Kidney epithelial cell (primary cell): ENCODE results near the gene MAD1L1. TPM values are rescaled to one million over a fixed set of nuclear protein-coding genes. Genes with fewer than 3 reads are reported as not detected.

Experiments
- DNase-seq: peaks from one replicate; pipeline ENCODE4 v3.0.0-alpha.2; 2010; ENCODE audit warnings: low read depth
- H3K27me3 ChIP-seq: 2 replicates; pipeline ENCODE4 v1.6.0; 2011; ENCODE audit warnings: low read length; ENCODE audit not compliant: control insufficient read depth, insufficient read depth
- H3K36me3 ChIP-seq: 2 replicates; pipeline ENCODE4 v1.5.1; 2011; ENCODE audit warnings: low read length; ENCODE audit not compliant: control insufficient read depth, insufficient read depth
- H3K4me3 ChIP-seq: 2 replicates; pipeline ENCODE4 v1.5.1; 2011; ENCODE audit warnings: low read depth, mild to moderate bottlenecking, control low read depth, low read length
- total RNA-seq: library from RNA; depleted of rRNA; stranded (reverse); fragments of >200 nt; gene quantifications from 2 replicates; pipeline ENCODE4 v1.2.3, GENCODE V29; 2015
- TF ChIP-seq, protein P1 (sequence below): IDR thresholded peaks from 2 replicates; pipeline ENCODE4 v1.5.1; 2011; ENCODE audit warnings: mild to moderate bottlenecking, moderate library complexity, low read length, control low read depth, inconsistent platforms; ENCODE audit not compliant: insufficient read depth, poor library complexity, severe bottlenecking

Gene MAD1L1
- total RNA-seq, 1 donor from 2014 or later, result 61.2 TPM

DNA sequence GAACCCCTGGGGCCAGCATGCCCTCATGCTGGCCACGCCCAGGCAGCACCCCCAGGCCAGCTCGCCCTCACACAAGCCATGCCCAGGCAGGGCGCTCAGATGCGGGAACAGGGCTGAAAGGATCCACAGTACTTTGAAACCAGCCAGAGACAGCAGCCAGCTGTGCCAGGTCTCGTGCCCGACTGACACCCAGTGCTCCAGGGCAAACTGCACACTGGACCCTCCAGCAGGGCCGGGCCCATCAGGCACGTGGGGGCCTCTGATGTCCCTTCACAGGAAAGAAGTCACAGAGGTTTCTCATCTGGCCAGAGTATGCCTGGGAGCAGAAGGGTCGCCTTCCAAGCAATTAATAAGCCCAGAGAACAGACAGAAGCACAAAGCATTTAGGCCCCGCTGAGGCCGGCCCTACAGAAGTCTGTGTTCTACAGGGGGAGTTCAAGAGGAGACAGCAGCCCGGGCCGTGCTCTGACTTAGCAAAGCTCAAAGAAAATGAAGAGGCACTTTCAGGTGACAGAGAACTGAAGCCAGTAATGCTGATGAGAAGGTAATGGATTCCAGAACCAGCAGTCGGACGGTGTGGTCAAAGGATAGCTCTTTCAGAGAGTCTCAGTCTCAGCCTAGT is 21.4 kb downstream of the MAD1L1 start:
- TF ChIP-seq, protein P1, sequence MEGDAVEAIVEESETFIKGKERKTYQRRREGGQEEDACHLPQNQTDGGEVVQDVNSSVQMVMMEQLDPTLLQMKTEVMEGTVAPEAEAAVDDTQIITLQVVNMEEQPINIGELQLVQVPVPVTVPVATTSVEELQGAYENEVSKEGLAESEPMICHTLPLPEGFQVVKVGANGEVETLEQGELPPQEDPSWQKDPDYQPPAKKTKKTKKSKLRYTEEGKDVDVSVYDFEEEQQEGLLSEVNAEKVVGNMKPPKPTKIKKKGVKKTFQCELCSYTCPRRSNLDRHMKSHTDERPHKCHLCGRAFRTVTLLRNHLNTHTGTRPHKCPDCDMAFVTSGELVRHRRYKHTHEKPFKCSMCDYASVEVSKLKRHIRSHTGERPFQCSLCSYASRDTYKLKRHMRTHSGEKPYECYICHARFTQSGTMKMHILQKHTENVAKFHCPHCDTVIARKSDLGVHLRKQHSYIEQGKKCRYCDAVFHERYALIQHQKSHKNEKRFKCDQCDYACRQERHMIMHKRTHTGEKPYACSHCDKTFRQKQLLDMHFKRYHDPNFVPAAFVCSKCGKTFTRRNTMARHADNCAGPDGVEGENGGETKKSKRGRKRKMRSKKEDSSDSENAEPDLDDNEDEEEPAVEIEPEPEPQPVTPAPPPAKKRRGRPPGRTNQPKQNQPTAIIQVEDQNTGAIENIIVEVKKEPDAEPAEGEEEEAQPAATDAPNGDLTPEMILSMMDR, result no peak
- no peak for DNase-seq
- Histone ChIP-seq H3K4me3 (no peak overlapping the region), H3K36me3 (peaks cover 5% of the 10 kb centered on the region), H3K27me3 (no peaks in the 10 kb centered on the region)

DNA sequence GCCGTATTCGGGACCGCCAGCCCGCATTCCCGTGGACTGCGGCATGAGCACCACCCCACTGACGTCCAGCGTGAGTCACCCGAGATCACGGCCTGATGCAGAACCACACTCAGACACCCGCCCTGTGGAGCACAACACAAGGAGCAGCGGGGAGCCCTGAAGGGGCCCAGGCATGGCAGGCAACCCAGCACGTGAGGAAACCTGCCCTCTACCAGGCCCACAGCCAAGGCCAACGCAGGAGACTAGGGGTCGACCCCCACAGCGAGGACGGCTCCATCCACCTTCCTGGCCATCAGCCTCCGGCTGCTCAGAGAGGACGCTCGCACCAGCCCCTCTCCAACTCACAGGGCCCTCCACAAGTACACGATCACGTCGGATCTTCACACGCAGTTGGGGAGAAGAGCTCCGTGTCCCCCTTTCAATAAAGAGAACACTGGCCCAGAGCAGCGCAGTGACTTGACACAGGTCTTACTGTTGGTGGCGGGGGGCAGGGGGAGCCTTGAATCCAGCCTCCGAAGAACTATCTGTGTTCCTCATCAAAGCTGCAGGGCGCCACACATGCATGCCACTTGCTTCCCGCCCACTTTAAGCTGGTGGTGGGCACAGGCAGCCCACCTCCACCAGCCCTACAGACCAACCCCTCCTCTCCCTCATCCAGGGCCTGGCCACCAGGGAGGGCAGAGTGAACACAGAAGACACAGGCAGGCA is 22.0 kb downstream of the MAD1L1 start:
- Histone ChIP-seq H3K36me3 (peaks cover 3% of the 10 kb centered on the region), H3K27me3 (no peaks in the 10 kb centered on the region), H3K4me3 (no peak overlapping the region)
- TF ChIP-seq, protein P1, result no peak
- no peak for DNase-seq

DNA sequence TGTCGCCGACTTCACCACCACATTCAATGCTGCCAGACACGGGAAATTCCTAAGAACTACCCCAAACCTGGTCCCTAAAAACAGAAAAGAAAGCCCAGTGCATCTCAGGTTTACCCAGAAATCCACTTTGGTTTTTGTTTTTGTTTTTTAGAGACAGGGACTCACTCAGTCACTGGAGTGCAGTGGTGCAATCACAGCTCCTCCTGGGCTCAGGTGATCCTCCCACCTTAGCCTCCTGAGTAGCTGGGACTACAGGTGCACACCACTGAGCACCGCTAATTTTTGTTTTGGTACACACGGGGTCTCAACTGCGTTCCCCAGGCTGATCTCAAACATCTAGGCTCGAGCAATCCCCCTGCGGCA is 22.8 kb downstream of the MAD1L1 start:
- Histone ChIP-seq H3K4me3 (no peak overlapping the region), H3K36me3 (peaks cover 3% of the 10 kb centered on the region), H3K27me3 (no peaks in the 10 kb centered on the region)
- TF ChIP-seq, protein P1, result no peak
- DNase-seq, result no peak

DNA sequence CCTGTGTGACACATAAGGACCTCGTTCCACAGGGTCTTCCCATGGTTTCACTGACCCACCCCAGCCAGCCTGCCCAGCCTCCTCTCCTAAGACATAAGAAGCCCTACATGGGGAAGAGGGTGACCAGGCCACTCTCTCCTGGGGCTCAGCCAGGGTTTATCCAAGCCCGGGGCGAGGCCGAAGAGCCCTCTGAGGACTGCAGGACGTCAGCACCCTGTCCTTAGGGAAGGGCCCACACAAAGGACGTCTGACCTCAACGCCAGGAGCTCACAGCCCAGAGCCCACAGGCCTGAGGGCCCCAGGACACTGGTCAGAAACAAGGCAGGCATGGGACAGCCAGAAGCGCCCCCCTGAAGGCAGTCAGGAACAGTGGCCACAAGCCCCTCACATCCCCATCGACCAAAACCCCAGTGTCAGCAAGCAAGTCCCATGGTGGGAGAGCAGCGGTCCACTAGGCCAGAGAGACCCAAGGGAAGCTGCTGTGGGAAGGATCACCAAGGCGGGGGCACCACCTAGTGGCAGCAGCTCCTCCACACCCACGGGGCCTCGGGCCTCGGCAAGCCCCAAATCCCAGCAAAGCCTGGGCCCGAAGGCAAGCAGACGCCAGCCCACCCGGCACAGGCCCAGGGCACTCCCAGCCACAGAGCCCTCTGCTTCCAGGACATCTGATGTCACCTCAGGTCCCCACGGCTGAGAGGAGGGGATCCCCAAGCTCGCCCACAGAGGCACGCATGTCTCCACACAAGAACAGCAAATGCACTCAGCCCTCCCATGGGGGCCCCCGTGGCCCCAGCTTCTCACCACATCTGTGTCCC is 23.4 kb downstream of the MAD1L1 start:
- Histone ChIP-seq H3K36me3 (peaks cover 3% of the 10 kb centered on the region), H3K27me3 (no peaks in the 10 kb centered on the region), H3K4me3 (no peak overlapping the region)
- no peak for DNase-seq
- TF ChIP-seq, protein P1, result peak; percentile 87

DNA sequence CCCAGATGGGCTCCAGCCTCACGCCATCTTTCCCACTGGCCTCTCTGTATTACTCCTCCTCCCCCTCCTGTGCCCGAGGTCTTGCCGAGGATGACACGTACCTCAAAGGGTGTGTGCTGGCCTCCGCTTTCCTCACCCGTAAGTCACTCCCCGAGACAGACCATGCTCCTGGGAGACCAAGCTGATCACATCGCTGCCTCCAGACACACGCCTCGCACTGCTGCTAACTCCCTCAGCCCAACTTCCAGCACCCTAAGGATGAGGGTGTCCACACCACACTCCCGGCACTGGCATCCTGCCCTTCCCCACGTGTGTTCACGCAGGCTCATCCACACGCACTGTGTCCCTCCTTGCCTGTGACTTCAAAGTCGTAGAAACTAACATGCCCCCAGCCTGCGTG is 24.0 kb downstream of the MAD1L1 start:
- no peak for DNase-seq
- Histone ChIP-seq H3K27me3 (no peaks in the 10 kb centered on the region), H3K4me3 (no peak overlapping the region), H3K36me3 (peaks cover 3% of the 10 kb centered on the region)
- TF ChIP-seq, protein P1, result no peak
